SU-DHL-6 (cell line): ENCODE data around the gene MAP3K20.

ENCODE experiments used
- H2AFZ ChIP-seq: fragments of 200-600 bp; sonication (generic); 2 replicates; pipeline ENCODE4 v1.6.1; 2014; ENCODE audit warnings: low read depth, mild to moderate bottlenecking, moderate library complexity, mixed read lengths, antibody characterized with exemption, low read length; ENCODE audit not compliant: severe bottlenecking
- H3F3A ChIP-seq: fragments of 200-600 bp; shearing (Covaris generic); 2 replicates; pipeline ENCODE4 v1.6.0; 2016; ENCODE audit warnings: antibody characterized with exemption, mild to moderate bottlenecking; ENCODE audit not compliant: insufficient read depth
- H3K27ac ChIP-seq: fragments of 200-600 bp; sonication (generic); 2 replicates; pipeline ENCODE4 v1.5.1; 2016; ENCODE audit warnings: low read depth, mild to moderate bottlenecking, low read length, moderate library complexity, mixed read lengths
- H3K27me3 ChIP-seq: fragments of 200-600 bp; sonication (generic), shearing (Covaris generic); 2 replicates; pipeline ENCODE4 v1.6.0; 2014; ENCODE audit warnings: mild to moderate bottlenecking, low read length
- H3K36me3 ChIP-seq: fragments of 200-600 bp; sonication (generic); 2 replicates; pipeline ENCODE4 v1.6.1; 2014; ENCODE audit warnings: mild to moderate bottlenecking, low read length, mixed read lengths
- H3K4me2 ChIP-seq: fragments of 300-600, 200-600 bp; shearing (Covaris generic), sonication (generic); 2 replicates; pipeline ENCODE4 v1.6.0; 2014; ENCODE audit warnings: low read length, low read depth, mild to moderate bottlenecking; ENCODE audit not compliant: poor library complexity, severe bottlenecking
- H3K4me3 ChIP-seq: fragments of 200-600 bp; sonication (generic); 2 replicates; pipeline ENCODE4 v1.5.1; 2014; ENCODE audit warnings: antibody characterized with exemption, low read length, mild to moderate bottlenecking, mixed read lengths; ENCODE audit not compliant: insufficient read depth, poor library complexity, severe bottlenecking
- H3K79me2 ChIP-seq: fragments of 200-600 bp; sonication (generic); 2 replicates; pipeline ENCODE4 v1.6.1; 2014; ENCODE audit warnings: mild to moderate bottlenecking, low read length, moderate library complexity; ENCODE audit not compliant: insufficient read depth
- H3K9ac ChIP-seq: fragments of 200-600 bp; sonication (generic); 2 replicates; pipeline ENCODE4 v1.7.0; 2014; ENCODE audit warnings: mild to moderate bottlenecking, low read length
- H3K9me2 ChIP-seq: fragments of 200-600 bp; sonication (generic); replicated peaks from 2 replicates; pipeline ENCODE4 v1.6.1; 2014; ENCODE audit warnings: low read length; ENCODE audit not compliant: insufficient read depth
- H3K9me3 ChIP-seq: fragments of 200-600 bp; sonication (generic); 2 replicates; pipeline ENCODE4 v1.6.1; 2014; ENCODE audit warnings: low read length, mixed read lengths; ENCODE audit not compliant: insufficient read depth
- H4K20me1 ChIP-seq: fragments of 200-600 bp; sonication (generic); 2 replicates; pipeline ENCODE4 v1.6.1; 2014; ENCODE audit warnings: low read depth, mild to moderate bottlenecking, antibody characterized with exemption, low read length, moderate library complexity, mixed read lengths
- EZH2phosphoT487 ChIP-seq: fragments of 200-600 bp; sonication (generic), shearing (Covaris generic); conservative IDR thresholded peaks from 2 replicates; pipeline ENCODE4 v1.6.1; 2018; ENCODE audit warnings: mild to moderate bottlenecking, antibody characterized with exemption, low read length, moderate library complexity, mixed read lengths
- TF ChIP-seq, protein P1 (sequence below): fragments of 200-600 bp; sonication (generic); IDR thresholded peaks from one replicate; pipeline ENCODE4 v1.5.1; 2017; ENCODE audit warnings: antibody characterized with exemption, mild to moderate bottlenecking, low read length, moderate library complexity; ENCODE audit not compliant: insufficient read depth, poor library complexity, severe bottlenecking

MAP3K20 gene

DNA sequence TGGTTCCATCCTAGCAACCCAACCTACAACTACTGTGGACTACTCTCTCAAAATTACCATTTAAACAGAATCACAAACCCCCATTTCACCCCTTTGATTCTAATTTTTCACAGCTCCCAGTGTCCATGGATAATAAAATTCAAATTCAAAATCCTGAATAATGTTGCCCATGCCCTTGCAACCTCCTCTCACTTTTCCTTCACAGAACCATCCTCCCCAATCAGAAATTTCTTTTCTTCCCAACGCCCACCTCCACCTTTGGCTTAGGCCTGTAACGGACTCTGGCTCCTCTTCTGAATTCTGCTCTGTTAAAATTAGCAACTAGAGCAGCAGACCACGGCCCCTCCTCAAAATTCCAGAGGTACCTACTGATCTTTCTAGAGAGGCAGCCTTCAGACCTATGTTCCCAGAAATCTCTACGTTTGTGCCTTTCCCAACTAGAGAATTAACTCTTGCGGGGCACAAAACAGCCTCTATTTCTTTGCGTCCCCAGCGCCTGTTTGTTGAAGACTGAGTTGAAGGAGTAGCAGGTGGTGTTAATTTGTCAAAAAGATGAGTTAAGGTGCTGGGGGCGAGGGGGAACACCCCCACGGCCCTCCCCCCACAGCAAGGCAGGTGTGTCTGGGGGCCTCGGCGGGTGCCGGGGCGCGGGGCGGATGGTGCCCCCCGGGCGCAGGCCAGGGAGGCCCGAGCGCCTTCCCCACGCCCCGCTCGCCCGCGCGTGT is 428 bp upstream of the MAP3K20 start:
- Histone ChIP-seq H3K9me2 (no peaks in the 10 kb centered on the region), H4K20me1 (no peaks in the 10 kb centered on the region), H3K4me2 (peak overlapping the region; percentile 48), H3K79me2 (no peaks in the 10 kb centered on the region), H3K9ac (peak overlapping the region; percentile 40), H3K4me3 (peak overlapping the region; percentile 42), H3K27ac (no peak overlapping the region), H3K9me3 (no peaks in the 10 kb centered on the region), H3F3A (no peaks in the 10 kb centered on the region), H3K27me3 (no peaks in the 10 kb centered on the region), H2AFZ (no peak overlapping the region), H3K36me3 (no peaks in the 10 kb centered on the region)
- TF ChIP-seq EZH2phosphoT487 = no peak

DNA sequence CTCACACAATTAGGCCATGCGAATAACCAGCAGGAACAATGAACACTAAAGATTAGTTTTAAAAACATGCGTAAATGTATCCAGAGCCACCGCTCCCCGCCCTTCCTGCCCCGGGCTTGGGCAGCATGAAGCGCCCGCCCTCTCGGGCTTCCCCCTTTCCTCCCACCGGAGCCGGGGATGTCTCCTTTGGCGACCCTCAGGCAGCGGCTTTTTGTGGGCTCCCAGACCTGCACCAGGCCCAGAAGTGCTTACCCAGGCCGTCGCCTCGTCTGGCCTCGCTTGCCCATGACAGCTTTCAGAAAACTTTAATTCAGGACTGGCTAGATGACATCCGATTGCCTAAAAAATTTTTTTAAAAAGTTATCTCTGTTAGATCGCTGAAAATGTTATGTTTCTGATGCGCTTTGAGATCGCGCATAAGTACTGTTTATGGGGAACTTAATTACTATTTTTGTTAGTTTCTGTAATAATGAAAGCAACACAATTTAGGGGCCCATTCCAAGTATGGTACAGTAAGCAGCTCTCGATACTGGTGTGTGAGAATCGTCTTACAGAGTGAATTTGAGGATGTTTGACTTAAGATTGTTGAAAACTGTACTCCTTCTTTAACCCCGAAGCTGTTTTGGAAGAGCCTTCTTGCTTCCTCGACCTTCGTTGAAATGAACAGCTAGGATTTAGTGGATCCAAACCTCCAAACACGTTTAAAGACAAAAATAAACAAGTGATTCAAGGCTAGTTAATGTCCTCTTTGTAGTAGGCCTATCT is 1.1 kb downstream of the MAP3K20 start:
- H3K79me2 ChIP-seq = no peaks in the 10 kb centered on the region
- H3K27ac ChIP-seq = no peak overlapping the region
- H3K9me3 ChIP-seq = no peaks in the 10 kb centered on the region
- peak overlapping the region; percentile 54 for H2AFZ ChIP-seq
- H3K4me3 ChIP-seq = peak overlapping the region; percentile 42
- H3K27me3 ChIP-seq = no peaks in the 10 kb centered on the region
- no peaks in the 10 kb centered on the region for H4K20me1 ChIP-seq
- H3K4me2 ChIP-seq = peak overlapping the region; percentile 48
- H3K36me3 ChIP-seq = no peaks in the 10 kb centered on the region
- H3F3A ChIP-seq = no peaks in the 10 kb centered on the region
- TF ChIP-seq EZH2phosphoT487 = no peak
- TF ChIP-seq, protein P1, sequence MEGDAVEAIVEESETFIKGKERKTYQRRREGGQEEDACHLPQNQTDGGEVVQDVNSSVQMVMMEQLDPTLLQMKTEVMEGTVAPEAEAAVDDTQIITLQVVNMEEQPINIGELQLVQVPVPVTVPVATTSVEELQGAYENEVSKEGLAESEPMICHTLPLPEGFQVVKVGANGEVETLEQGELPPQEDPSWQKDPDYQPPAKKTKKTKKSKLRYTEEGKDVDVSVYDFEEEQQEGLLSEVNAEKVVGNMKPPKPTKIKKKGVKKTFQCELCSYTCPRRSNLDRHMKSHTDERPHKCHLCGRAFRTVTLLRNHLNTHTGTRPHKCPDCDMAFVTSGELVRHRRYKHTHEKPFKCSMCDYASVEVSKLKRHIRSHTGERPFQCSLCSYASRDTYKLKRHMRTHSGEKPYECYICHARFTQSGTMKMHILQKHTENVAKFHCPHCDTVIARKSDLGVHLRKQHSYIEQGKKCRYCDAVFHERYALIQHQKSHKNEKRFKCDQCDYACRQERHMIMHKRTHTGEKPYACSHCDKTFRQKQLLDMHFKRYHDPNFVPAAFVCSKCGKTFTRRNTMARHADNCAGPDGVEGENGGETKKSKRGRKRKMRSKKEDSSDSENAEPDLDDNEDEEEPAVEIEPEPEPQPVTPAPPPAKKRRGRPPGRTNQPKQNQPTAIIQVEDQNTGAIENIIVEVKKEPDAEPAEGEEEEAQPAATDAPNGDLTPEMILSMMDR = no peak
- H3K9me2 ChIP-seq = no peaks in the 10 kb centered on the region
- H3K9ac ChIP-seq = 0 out of 2 replicates have a peak overlapping the region, but pooled peaks have one; percentile 40

DNA sequence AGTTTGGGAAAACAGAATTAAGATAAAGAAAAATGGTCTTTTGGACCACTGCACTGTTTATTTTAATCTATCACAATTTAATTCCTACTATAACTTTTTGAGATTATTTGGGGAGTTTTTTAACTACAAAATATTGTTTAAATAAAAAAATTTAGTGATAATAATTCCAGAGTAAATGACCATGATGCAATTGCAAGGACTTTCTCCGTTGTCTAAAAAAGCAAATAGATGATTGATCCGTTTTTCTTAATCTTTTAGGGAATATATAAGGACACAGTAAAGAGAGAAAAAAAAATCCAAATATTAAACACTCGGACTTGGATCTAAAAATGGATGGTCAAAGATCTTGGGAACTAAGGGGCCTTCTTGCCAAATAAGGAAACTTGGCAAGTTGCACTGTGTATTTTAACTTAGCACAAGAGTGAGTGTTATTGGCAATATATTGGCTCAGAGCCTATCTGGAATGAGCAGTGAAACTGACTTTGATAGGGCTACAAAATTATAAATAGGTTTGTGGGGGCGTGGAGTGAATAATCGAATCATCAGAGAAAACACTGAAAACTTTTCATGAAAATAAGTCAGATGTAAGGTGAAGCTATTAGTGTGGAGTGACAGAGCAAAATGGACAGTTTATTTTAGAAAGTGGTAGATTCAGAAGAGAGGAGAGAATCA is 2.0 kb downstream of the MAP3K20 start:
- Histone ChIP-seq H3F3A (no peaks in the 10 kb centered on the region), H3K9ac (no peak overlapping the region), H3K27ac (no peak overlapping the region), H3K9me3 (no peaks in the 10 kb centered on the region), H2AFZ (no peak overlapping the region), H3K4me3 (no peak overlapping the region), H3K4me2 (no peak overlapping the region), H4K20me1 (no peaks in the 10 kb centered on the region), H3K27me3 (no peaks in the 10 kb centered on the region), H3K36me3 (no peaks in the 10 kb centered on the region), H3K9me2 (no peaks in the 10 kb centered on the region), H3K79me2 (no peaks in the 10 kb centered on the region)
- TF ChIP-seq, protein P1 = no peak
- TF ChIP-seq EZH2phosphoT487 = no peak

DNA sequence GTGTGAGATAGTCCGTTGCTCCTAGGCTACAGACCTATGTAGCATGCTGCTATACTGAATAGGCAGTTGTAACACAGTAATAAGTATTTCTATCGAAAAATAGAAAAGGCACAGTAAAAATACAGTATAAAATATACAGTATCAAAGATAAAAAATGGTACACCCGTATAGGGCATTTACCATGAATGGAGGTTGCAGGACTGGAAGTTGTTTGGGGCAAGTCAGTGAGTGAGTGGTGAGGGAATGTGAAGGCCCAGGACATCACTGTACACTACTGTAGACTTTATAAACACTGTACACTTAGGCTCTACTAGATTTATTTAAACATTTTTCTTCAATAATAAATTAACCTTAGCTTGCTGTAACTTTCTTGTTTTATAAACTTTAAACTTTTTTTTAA is 3.5 kb downstream of the MAP3K20 start:
- no peak overlapping the region for H3K9ac ChIP-seq
- no peak overlapping the region for H2AFZ ChIP-seq
- no peaks in the 10 kb centered on the region for H3K9me2 ChIP-seq
- no peaks in the 10 kb centered on the region for H3K79me2 ChIP-seq
- H3K4me3 ChIP-seq = no peak overlapping the region
- H3K36me3 ChIP-seq = no peaks in the 10 kb centered on the region
- no peaks in the 10 kb centered on the region for H3K9me3 ChIP-seq
- TF ChIP-seq EZH2phosphoT487 = no peak
- TF ChIP-seq, protein P1 = no peak
- no peak overlapping the region for H3K27ac ChIP-seq
- H3K4me2 ChIP-seq = no peak overlapping the region
- no peaks in the 10 kb centered on the region for H3F3A ChIP-seq
- H4K20me1 ChIP-seq = no peaks in the 10 kb centered on the region
- H3K27me3 ChIP-seq = no peaks in the 10 kb centered on the region
